Mesendoderm (in vitro differentiated cells): ENCODE results near the gene CIAO2A.
A peak's percentile ranks its signal among the peaks of the same experiment; 100 is the strongest.

Experiments
- DNase-seq: peaks from one replicate; pipeline ENCODE4 v3.0.0; 2013
- H2AK5ac ChIP-seq: 2 replicates; pipeline ENCODE4 v1.6.1; 2013; ENCODE audit warnings: low read length, inconsistent platforms
- H2BK120ac ChIP-seq: 2 replicates; pipeline ENCODE4 v1.6.1; 2013; ENCODE audit warnings: low read depth, mild to moderate bottlenecking, low read length, moderate library complexity, mixed read lengths
- H2BK15ac ChIP-seq: replicated peaks from 2 replicates; pipeline ENCODE4 v1.6.1; 2013; ENCODE audit warnings: low read depth, mild to moderate bottlenecking, moderate library complexity
- H2BK5ac ChIP-seq: 2 replicates; pipeline ENCODE4 v1.6.1; 2013; ENCODE audit warnings: low read length, inconsistent platforms
- H3K18ac ChIP-seq: 2 replicates; pipeline ENCODE4 v1.6.1; 2013; ENCODE audit warnings: mild to moderate bottlenecking, low read length, mixed read lengths
- H3K23ac ChIP-seq: one replicate; pipeline ENCODE4 v1.6.1; 2013; ENCODE audit warnings: low read length
- H3K27ac ChIP-seq: 2 replicates; pipeline ENCODE4 v1.5.1; 2013; ENCODE audit warnings: low read depth, mild to moderate bottlenecking, inconsistent platforms, low read length, moderate library complexity
- H3K27me3 ChIP-seq: 2 replicates; pipeline ENCODE4 v1.6.1; 2013; ENCODE audit warnings: low read length, control low read depth, mild to moderate bottlenecking, inconsistent platforms; ENCODE audit not compliant: insufficient read depth, poor library complexity
- H3K36me3 ChIP-seq: 2 replicates; pipeline ENCODE4 v1.6.1; 2013; ENCODE audit warnings: low read length, inconsistent platforms; ENCODE audit not compliant: control insufficient read depth, insufficient read depth
- H3K4ac ChIP-seq: one replicate; pipeline ENCODE4 v1.6.1; 2013; ENCODE audit warnings: low read depth, mild to moderate bottlenecking, low read length, moderate library complexity
- H3K4me1 ChIP-seq: 2 replicates; pipeline ENCODE4 v1.6.1; 2013; ENCODE audit warnings: low read depth, low read length, inconsistent platforms; ENCODE audit not compliant: control insufficient read depth
- H3K4me2 ChIP-seq: 2 replicates; pipeline ENCODE4 v1.6.1; 2013; ENCODE audit warnings: low read length
- H3K4me3 ChIP-seq: 2 replicates; pipeline ENCODE4 v1.5.1; 2013; ENCODE audit warnings: mild to moderate bottlenecking, low read length
- H3K56ac ChIP-seq: one replicate; pipeline ENCODE4 v1.6.1; 2013; ENCODE audit warnings: low read length
- H3K79me1 ChIP-seq: 2 replicates; pipeline ENCODE4 v1.6.1; 2013; ENCODE audit warnings: low read length, inconsistent platforms
- H3K79me2 ChIP-seq: 2 replicates; pipeline ENCODE4 v1.6.1; 2013; ENCODE audit warnings: mild to moderate bottlenecking, low read length; ENCODE audit not compliant: control insufficient read depth, insufficient read depth
- H3K9ac ChIP-seq: 2 replicates; pipeline ENCODE4 v1.6.1; 2013; ENCODE audit warnings: low read length, inconsistent platforms
- H4K5ac ChIP-seq: one replicate; pipeline ENCODE4 v1.6.1; 2013; ENCODE audit warnings: low read length
- H4K8ac ChIP-seq: one replicate; pipeline ENCODE4 v1.6.1; 2013; ENCODE audit warnings: low read depth, mild to moderate bottlenecking, control low read depth, low read length, moderate library complexity
- WGBS: extraction: QIAGEN DNeasy Blood & Tissue Kit; methylation state at CpG from one replicate; pipeline ENCODE4 v1.1.7; 2013; ENCODE audit warnings: low lambda C conversion rate, missing lambda C conversion rate; ENCODE audit not compliant: insufficient coverage; ENCODE audit errors: extremely low coverage; 5-methylcytosine and 5-hydroxymethylcytosine counted together

CIAO2A gene

GRCh38 chr15:64071931-64072765, 21.5 kb downstream of the CIAO2A start:
- Histone ChIP-seq H3K4me1 (no peaks in the 10 kb centered on the region), H2BK120ac (no peak overlapping the region), H3K4me2 (no peak overlapping the region), H3K79me2 (no peaks in the 10 kb centered on the region), H3K36me3 (peaks cover 5% of the 10 kb centered on the region), H4K5ac (no peak overlapping the region), H2AK5ac (no peak overlapping the region), H3K9ac (no peak overlapping the region), H4K8ac (no peak overlapping the region), H2BK15ac (no peak overlapping the region), H2BK5ac (no peak overlapping the region), H3K79me1 (no peaks in the 10 kb centered on the region), H3K18ac (no peak overlapping the region), H3K4me3 (no peak overlapping the region), H3K27me3 (no peaks in the 10 kb centered on the region), H3K4ac (no peak overlapping the region), H3K27ac (no peak overlapping the region), H3K23ac (no peak overlapping the region), H3K56ac (no peak overlapping the region)
- no peak for DNase-seq
- WGBS: no CpG with 5 or more reads among the region's 4 CpGs

GRCh38 chr15:64070965-64071851, 22.4 kb downstream of the CIAO2A start:
- Histone ChIP-seq H3K4me3 (no peak overlapping the region), H3K27me3 (no peaks in the 10 kb centered on the region), H3K27ac (no peak overlapping the region), H3K36me3 (peaks cover 5% of the 10 kb centered on the region), H3K4me1 (no peaks in the 10 kb centered on the region), H3K9ac (no peak overlapping the region), H2BK15ac (no peak overlapping the region), H2AK5ac (no peak overlapping the region), H4K5ac (no peak overlapping the region), H3K4me2 (no peak overlapping the region), H3K18ac (no peak overlapping the region), H3K79me2 (no peaks in the 10 kb centered on the region), H2BK5ac (no peak overlapping the region), H3K79me1 (no peaks in the 10 kb centered on the region), H3K23ac (no peak overlapping the region), H4K8ac (peak overlapping the region; percentile 7), H3K56ac (no peak overlapping the region), H2BK120ac (no peak overlapping the region), H3K4ac (no peak overlapping the region)
- no peak for DNase-seq
- 100% methylated on average over 1 of the region's 8 CpGs for WGBS

GRCh38 chr15:64070106-64070505, 23.5 kb downstream of the CIAO2A start:
- Histone ChIP-seq H3K23ac (no peak overlapping the region), H3K9ac (no peak overlapping the region), H3K4me2 (no peak overlapping the region), H3K18ac (no peak overlapping the region), H4K5ac (no peak overlapping the region), H3K27ac (no peak overlapping the region), H4K8ac (no peak overlapping the region), H3K79me1 (no peaks in the 10 kb centered on the region), H3K4me1 (no peaks in the 10 kb centered on the region), H2BK5ac (no peak overlapping the region), H3K56ac (no peak overlapping the region), H3K27me3 (no peaks in the 10 kb centered on the region), H3K79me2 (no peaks in the 10 kb centered on the region), H2AK5ac (no peak overlapping the region), H2BK120ac (no peak overlapping the region), H3K4me3 (no peak overlapping the region), H3K36me3 (peaks cover 5% of the 10 kb centered on the region), H2BK15ac (no peak overlapping the region), H3K4ac (no peak overlapping the region)
- no CpG with 5 or more reads among the region's 3 CpGs for WGBS
- DNase-seq: no peak

GRCh38 chr15:64068133-64068532, 25.5 kb downstream of the CIAO2A start:
- H3K79me2 ChIP-seq: no peaks in the 10 kb centered on the region
- H3K79me1 ChIP-seq: no peaks in the 10 kb centered on the region
- no peak overlapping the region for H3K4ac ChIP-seq
- H3K23ac ChIP-seq: no peak overlapping the region
- peaks cover 5% of the 10 kb centered on the region for H3K36me3 ChIP-seq
- no peaks in the 10 kb centered on the region for H3K27me3 ChIP-seq
- no CpG with 5 or more reads among the region's 4 CpGs for WGBS
- no peak overlapping the region for H4K8ac ChIP-seq
- H3K4me1 ChIP-seq: no peaks in the 10 kb centered on the region
- H3K56ac ChIP-seq: no peak overlapping the region
- DNase-seq: no peak
- no peak overlapping the region for H3K9ac ChIP-seq
- H3K27ac ChIP-seq: no peak overlapping the region
- H2AK5ac ChIP-seq: no peak overlapping the region
- H3K18ac ChIP-seq: no peak overlapping the region
- no peak overlapping the region for H2BK120ac ChIP-seq
- no peak overlapping the region for H3K4me3 ChIP-seq
- no peak overlapping the region for H3K4me2 ChIP-seq
- no peak overlapping the region for H4K5ac ChIP-seq
- H2BK15ac ChIP-seq: no peak overlapping the region
- H2BK5ac ChIP-seq: no peak overlapping the region

GRCh38 chr15:64067564-64068030, 26.0 kb downstream of the CIAO2A start:
- H3K36me3 ChIP-seq: peaks cover 5% of the 10 kb centered on the region
- H3K9ac ChIP-seq: no peak overlapping the region
- no peak overlapping the region for H4K5ac ChIP-seq
- no peaks in the 10 kb centered on the region for H3K79me2 ChIP-seq
- H3K4ac ChIP-seq: no peak overlapping the region
- no peak overlapping the region for H4K8ac ChIP-seq
- H3K27me3 ChIP-seq: no peaks in the 10 kb centered on the region
- peak; percentile 75 for DNase-seq
- H3K56ac ChIP-seq: peak overlapping the region; percentile 26
- no peaks in the 10 kb centered on the region for H3K4me1 ChIP-seq
- H3K79me1 ChIP-seq: no peaks in the 10 kb centered on the region
- H2AK5ac ChIP-seq: no peak overlapping the region
- no peak overlapping the region for H3K27ac ChIP-seq
- no peak overlapping the region for H2BK5ac ChIP-seq
- no peak overlapping the region for H2BK15ac ChIP-seq
- H2BK120ac ChIP-seq: no peak overlapping the region
- no peak overlapping the region for H3K18ac ChIP-seq
- no peak overlapping the region for H3K23ac ChIP-seq
- WGBS: no CpG with 5 or more reads among the region's 11 CpGs
- H3K4me3 ChIP-seq: no peak overlapping the region
- no peak overlapping the region for H3K4me2 ChIP-seq
